GM18517 (cell line): Measurements from ENCODE around the gene GH2.

Experiments
- ATAC-seq: cut with Tn5 transposase; IDR thresholded peaks from one replicate; pipeline ENCODE4 v1.9.1; 2021; ENCODE audit warnings: mild to moderate bottlenecking, moderate library complexity; ENCODE audit not compliant: unreplicated experiment

GH2 gene

GRCh38 chr17:63842540-63843386, 39.0 kb downstream of the GH2 start, which contains the start of gene SMARCD2:
TSS of gene SMARCD2 (minus strand) at chr17:63842685. CDS start at chr17:63842674, 11 bp downstream.
- peak; percentile 62 for ATAC-seq

GRCh38 chr17:63842173-63842539, 39.6 kb downstream of the GH2 start:
- ATAC-seq = peak; percentile 12

- ATAC-seq = no peak
Measured at GRCh38 chr17:63841350-63842172, 40.2 kb downstream of the GH2 start.

DNA sequence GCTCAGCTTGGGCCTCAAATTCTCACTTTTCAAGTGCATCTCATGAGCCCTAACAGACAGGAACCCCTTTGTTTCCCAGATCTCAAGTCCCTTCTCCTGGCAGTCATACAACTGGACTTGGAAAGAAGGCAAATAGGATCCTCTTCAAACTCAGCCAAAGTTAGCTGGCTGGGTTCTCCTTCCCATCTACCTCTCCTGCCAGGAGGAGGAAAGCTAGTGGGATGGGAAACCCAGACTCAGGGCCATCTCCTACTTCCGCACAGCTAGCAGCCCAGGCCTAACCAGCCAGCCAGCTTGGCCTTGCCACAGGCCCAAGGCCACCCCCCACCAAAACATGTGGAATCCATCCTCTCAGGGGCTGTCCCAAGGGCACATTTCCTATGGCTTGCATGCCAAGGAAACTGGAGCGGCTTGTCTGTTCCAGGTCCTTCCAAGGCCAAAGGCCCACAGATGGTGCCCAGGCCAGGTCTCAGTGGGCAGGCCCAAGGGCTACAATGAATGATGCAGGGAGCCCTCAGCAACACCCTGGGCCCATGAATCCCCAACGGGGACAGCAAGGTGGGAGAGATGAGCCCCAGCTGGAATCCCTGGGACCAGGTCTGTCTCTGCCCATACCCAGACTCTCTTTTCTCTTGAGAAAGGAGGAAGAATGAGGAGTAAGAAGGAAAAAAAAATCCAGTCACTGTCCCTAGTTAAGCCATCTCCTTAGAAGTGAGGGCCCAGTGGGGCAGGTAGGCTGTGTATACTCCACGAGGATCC, 41.0 kb downstream of the GH2 start:
- ATAC-seq = no peak

- no peak for ATAC-seq
Measured at GRCh38 chr17:63838631-63839171, 43.0 kb downstream of the GH2 start.

GRCh38 chr17:63837962-63838600, 43.7 kb downstream of the GH2 start:
- ATAC-seq = no peak

GRCh38 chr17:63837480-63837879, 44.3 kb downstream of the GH2 start:
- ATAC-seq = no peak

- no peak for ATAC-seq
Measured at GRCh38 chr17:63836811-63837210, 44.9 kb downstream of the GH2 start.

- no peak for ATAC-seq
Measured at GRCh38 chr17:63835167-63835720, 46.5 kb downstream of the GH2 start.

DNA sequence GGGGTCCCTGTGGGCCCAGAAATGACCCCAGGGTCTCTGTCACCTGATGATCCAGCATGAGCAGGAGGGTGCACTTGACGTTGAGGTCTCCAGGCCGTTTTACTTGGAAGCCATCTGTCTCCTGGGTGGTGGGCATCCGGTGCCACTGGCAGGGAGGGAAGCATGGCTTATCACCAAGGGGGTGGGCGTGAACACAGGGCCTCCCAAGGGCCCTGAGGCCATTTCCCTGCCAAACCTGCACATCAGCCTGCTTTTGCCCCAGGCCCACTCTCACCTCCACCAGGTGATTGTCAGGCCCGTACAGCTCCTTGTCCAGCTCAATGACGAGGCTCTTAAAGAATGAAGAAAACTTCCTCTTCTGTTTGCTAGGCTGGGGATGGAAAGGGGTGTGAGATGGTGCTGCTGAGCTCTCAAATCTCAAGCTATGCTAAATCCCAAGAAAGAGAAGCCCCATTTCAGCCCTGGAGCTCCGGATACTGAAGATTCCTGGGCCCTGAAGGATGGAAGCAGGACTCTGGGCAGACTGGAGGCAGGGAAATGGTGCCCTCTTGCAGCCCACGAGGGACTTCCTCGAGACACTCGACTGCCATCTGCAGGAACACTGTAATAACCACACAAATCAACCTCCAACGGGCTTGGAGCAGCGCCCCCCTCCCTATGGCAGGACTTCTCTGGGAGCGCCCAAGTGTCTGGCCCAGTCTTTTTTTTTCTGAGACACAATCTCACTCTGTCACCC, 47.1 kb downstream of the GH2 start:
- peak; percentile 49 for ATAC-seq

- ATAC-seq = no peak
Measured at GRCh38 chr17:63833741-63834373, 47.9 kb downstream of the GH2 start.

GRCh38 chr17:63833026-63833740, 48.6 kb downstream of the GH2 start:
- no peak for ATAC-seq

- no peak for ATAC-seq
Measured at GRCh38 chr17:63832455-63832854, 49.3 kb downstream of the GH2 start.

- ATAC-seq = no peak
Measured at GRCh38 chr17:63832014-63832413, 49.7 kb downstream of the GH2 start.

DNA sequence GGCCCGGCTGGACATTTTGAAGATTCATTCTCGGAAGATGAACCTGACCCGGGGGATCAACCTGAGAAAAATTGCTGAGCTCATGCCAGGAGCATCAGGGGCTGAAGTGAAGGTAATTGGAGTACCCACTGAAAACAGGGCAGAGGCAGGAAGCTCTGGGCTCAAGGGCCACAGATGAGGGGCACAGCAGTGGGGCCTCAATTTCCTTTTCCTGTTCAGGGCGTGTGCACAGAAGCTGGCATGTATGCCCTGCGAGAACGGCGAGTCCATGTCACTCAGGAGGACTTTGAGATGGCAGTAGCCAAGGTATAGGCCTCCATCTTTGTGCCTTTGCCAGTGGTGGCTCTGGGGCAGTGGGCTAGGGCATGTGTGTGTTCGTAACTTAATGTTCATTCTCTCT, 50.2 kb downstream of the GH2 start:
- ATAC-seq = no peak

DNA sequence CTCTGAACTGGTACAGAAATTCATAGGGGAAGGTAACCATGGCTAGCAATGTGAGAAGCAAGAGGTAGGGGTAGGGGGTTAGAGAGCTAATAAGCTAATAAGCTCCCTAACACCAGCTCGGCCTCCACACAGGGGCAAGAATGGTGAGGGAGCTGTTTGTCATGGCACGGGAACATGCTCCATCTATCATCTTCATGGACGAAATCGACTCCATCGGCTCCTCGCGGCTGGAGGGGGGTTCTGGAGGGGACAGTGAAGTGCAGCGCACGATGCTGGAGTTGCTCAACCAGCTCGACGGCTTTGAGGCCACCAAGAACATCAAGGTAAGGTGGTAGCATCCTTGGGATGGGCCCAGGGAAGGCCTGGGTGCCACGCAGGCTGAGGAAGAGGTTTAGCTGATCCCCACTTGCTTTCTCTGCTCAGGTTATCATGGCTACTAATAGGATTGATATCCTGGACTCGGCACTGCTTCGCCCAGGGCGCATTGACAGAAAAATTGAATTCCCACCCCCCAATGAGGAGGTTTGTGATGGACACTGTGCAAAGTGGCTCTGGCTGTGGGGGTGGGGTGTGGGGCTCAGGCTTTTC, 50.7 kb downstream of the GH2 start:
- no peak for ATAC-seq

DNA sequence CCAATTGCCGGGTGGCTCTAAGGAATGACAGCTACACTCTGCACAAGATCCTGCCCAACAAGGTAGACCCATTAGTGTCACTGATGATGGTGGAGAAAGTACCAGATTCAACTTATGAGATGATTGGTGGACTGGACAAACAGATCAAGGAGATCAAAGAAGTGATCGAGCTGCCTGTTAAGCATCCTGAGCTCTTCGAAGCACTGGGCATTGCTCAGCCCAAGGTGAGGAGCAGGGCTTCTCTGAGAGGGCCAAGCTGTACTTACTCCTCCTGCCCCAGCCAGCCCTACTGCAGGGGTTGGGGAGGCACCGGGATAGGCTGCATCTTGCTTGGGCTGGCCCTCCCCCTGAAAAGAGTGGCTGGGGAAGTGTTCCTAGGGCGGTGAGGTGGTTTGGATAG, 51.5 kb downstream of the GH2 start:
- ATAC-seq = no peak
